OCI-M1 (cell line): Measurements from ENCODE around the gene PASD1.
"Not testable (repeated sequence)": the region's sequence is repeated elsewhere in the genome, so short reads cannot be mapped to it uniquely, and the experiment has no call there.

Experiments used
- DNase-seq: peaks from one replicate; lab custom pipeline; 2025; lab: John Stamatoyannopoulos, UW

PASD1 gene, protein sequence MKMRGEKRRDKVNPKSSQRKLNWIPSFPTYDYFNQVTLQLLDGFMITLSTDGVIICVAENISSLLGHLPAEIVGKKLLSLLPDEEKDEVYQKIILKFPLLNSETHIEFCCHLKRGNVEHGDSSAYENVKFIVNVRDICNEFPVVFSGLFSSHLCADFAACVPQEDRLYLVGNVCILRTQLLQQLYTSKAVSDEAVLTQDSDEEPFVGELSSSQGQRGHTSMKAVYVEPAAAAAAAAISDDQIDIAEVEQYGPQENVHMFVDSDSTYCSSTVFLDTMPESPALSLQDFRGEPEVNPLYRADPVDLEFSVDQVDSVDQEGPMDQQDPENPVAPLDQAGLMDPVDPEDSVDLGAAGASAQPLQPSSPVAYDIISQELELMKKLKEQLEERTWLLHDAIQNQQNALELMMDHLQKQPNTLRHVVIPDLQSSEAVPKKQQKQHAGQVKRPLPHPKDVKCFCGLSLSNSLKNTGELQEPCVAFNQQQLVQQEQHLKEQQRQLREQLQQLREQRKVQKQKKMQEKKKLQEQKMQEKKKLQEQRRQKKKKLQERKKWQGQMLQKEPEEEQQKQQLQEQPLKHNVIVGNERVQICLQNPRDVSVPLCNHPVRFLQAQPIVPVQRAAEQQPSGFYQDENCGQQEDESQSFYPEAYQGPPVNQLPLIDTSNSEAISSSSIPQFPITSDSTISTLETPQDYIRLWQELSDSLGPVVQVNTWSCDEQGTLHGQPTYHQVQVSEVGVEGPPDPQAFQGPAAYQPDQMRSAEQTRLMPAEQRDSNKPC

DNA sequence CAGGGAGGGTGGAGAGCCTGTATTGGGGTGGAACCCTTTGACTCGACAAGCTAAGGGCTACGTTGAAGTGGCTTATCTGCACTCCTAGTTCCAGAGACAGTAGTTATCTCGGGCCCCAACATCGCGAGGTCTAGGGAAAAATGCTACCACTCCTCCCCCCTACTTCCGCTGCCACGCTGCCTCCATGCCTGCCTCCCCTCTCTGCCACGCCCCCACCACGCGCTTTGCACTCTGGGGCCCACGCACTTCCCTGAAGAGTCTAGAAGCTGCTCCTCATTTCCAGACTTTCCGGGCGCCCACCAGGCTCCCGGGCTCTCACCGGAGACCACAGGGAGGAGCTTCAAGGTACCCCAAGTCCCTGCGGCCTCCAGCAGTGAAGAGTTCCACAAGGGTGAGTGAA, at the start of gene PASD1:
TSS of gene PASD1 (plus strand) at position 227 of the 400 bp plus-strand sequence. CDS start 37,879 bp downstream, outside the sequence.
- no peak for DNase-seq

DNA sequence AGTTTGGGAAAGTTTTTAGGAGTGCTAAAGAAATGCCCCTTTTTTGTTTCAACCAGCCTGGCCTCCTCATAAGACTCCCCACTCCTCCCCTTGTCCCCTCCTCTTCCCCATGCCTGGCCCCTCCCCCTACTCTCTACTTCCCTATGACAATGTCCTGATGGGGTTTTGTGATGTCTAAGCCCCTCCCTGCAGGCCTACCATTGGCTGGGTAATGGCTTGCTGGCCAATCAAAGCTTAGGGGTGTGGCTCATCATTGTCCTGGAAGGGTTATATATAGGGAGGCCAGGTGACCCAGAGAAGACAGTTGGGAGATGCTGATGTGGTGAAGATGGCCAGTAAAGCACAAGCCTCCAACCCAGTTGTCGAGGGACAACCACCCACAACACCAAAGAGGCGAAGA, 48.2 kb upstream of the PASD1 start:
- DNase-seq: no peak

DNA sequence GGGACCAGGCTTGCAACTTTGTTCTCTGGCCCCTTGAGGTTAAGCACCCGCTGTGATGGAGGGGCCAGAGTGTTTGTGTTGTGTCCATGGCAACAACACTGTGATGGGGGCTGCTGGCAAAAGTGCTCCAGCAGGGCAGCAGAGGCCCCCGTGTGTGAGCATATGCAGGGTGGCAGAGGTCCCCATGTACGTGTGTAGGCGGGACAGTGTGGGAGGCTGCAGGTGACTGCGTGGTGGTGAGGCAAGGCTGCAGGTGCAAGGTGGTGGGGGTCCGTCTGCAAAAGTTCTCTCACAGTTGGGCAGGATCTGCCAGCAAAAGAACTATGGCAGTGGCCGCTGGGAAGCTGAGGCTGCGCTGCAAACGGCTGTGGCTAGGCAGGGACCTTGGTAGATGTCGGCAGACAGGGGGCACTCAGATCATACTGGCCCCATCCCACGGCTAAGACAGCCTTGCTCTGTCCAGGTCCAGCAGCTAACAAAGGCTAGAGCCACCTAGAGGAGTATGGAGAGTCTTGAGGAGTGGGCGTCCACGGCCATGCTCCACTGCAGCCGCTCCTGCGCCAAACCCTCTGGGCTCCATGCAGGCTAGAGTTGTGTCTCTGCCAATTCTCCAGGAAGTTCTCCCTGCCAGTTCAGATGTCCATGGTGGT, 46.8 kb upstream of the PASD1 start:
- no peak for DNase-seq

DNA sequence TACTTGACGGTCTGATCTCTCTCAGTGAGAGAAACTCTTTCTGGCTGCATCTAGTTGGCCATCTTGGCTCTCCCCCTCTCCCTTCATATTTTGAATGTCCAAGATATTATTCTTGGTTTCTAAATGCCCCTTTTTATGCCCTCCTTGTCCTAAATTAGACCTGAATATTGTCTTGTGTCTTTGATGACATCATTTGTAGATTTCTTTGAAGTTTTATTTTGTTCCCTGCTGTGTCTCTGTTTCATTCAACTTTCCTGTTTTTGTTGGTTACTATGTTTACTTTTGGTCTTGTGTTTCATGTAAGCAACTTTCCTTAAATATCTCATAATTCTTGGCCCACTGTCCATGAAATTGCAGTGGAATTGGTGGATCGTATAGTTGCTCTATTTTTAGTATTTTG, 46.1 kb upstream of the PASD1 start:
- DNase-seq: no peak

DNA sequence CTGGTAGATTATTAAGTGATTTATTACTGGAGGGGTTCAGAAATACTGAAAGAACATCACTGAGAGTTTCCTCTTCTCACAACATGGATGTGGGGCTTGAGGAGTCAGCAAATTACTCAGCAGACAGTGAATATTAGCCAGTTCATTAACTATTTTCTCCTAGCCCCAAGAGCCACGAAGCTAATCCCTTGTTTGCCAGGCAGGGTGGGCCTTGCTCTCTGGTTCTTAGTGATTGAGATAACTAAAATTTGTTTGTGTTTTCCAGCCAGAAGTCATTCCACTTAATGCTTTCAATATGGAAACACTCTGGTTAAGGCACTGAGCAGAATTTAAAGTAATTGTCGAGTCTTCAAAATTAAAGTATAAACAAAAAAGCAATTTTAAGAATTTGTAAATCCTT, 40.1 kb upstream of the PASD1 start:
- DNase-seq: no peak

DNA sequence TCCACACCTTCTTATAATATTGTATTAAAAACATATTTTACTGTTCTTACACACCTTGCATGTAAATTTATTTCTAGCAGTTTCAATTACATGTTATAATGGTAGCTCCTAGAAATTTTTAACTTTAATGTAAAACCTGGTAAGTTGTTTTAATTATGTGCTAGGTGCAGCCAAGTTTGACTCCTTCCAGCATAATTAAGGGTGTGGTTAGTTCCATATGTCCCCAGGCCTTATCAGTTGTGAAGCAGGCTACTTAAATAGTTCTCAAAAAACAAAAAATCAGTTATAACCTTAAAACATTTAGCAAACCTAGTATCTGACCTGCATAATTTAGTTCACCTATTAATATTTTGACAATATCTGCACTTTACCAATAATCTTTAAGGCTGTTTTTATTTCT, 26.9 kb upstream of the PASD1 start:
- peak; percentile 7 for DNase-seq

DNA sequence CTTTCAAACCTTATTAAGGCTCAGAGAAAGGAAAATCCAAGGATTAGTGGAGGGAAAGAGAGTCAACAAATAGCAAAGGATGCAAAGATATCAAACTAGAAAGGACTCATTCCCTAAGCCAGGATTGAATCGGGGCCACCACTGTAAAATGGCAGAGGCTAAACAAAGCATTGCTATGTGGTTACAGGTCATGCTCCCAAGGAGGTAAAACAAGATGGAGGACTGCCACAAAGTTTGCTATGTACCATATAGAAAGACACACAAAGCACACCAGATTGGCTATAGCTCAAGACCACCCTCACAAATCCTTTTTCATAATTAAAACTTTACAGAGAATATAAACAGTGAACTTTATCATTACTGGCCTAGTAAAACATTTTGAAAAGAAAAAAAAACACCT, 25.9 kb upstream of the PASD1 start:
- DNase-seq: no peak

DNA sequence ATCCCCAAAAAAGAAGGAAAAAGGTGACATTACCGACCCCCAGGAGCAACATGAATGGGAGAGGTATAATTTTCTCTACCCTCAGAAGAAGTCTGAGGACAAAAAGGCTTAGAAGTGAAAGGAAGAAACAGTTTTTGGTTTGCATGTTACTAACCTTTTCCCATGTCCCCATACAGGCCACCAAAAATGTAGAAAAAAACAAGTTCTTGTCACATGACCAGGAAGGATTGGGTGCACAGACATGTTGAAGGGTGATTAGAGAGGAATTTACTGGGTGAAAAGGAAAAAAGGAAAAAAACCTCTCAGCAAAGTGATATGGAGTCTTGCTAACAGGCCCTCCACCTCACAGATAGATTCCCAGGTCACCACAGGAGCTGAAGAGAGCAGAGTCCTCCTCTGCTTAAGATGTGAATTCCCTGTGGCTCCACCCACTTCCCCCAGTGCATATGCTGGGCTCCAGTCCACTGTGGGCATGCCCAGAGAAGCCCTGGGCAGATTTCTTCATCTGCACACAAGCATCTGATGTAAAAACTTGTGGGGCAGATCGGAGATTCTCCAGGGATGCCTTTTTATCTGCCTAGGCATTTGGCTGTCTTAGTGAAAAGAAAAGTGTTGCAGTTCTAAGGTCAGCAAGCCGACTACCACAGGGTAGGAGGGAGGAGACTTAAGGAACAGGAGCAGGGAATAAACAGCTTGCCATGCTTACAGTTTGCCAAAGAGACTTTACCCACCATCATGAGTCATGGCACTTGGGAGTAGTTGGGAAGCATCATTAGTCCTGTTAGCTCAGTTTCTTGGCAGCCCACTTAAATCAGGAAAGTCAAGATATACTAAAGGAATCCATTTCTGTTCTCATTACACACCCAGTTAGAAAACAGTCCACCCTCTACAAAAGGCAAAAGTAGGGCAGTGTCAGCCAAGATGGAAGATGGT, 25.0 kb upstream of the PASD1 start:
- no peak for DNase-seq

DNA sequence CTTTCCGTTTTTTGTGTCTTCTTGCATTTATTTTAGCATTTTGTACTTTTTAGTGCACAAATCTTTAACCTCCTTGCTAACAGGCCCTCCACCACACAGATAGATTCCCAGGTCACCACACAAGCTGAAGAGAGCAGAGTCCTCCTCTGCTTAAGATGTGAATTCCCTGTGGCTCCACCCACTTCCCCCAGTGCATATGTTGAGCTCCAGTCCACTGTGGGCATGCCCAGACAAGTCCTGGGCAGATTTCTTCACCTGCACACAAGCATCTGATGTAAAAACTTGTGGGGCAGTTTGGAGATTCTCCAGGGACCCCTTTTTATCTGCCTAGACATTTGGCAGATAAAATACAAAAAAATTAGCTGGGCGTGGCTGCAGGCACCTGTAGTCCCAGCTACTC, 19.8 kb upstream of the PASD1 start:
- no peak for DNase-seq

DNA sequence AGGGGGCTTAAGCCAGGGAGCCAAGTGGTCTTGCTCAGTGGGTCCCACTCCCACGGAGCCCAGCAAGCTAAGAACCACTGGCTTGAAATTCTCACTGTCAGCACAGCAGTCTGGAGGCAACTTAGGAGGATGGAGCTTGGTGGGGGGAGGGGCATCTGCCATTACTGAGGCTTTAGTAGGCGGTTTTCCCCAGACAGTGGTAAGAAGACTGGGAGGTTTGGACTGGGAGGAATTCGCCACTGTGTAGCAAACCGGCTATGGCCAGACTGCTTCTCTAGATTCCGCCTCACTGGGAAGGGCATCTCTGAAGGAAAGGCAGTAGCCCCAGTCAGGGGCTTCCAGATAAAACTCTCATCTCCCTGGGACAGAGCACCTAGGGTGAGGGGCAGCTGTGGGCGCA, 17.2 kb upstream of the PASD1 start:
- not testable (repeated sequence) for DNase-seq

DNA sequence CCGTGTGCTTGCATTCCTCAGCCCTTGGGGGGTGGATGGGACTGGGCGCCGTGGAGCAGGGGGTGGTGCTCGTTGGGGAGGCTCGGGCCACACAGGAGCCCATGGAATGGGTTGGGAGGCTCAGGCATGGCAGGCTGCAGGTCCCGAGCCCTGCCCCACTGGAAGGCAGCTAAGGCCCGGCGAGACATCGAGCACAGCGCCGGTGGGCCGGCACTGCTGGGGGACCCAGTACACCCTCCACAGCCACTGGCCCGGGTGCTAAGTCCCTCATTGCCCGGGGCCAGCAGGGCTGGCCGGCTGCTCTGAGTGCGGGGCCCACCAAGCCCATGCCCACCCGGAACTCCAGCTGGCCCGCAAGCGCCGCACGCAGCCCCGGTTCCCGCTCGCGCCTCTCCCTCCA, 12.3 kb upstream of the PASD1 start:
- DNase-seq: not testable (repeated sequence)

DNA sequence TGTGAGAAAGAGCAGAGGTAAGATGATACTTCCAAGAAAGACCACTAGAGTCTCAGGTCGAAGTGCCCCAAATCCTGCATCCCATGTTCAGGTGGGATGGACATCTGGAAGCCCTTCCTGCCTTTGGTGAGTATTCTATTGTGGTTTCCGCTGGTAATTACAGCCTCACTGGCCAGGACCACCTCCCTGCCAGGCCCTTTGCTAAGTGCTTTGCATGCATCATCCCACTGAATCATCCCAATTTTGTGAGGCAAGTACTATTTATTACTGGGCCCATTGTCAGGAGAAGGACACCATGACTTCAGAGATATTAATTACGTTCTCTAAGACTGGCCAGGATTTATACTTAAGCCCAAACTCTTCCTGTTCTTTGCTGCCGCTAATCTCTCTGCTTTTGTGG, 10.7 kb upstream of the PASD1 start:
- DNase-seq: no peak

DNA sequence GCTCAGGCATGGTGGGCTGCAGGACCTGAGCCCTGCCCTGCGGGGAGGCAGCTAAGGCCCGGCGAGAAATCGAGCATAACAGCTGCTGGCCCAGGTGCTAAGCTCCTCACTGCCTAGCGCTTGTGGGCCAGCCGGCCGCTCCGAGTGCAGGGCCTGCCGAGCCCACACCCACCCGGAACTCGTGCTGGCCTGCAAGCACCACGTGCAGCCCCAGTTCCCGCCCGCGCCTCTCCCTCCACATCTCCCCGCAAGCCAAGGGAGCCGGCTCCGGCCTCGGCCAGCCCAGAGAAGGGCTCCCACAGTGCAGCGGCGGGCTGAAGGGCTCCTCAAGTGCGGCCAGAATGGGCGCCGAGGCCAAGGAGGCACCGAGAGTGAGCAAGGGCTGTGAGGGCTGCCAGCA, 8.2 kb upstream of the PASD1 start:
- not testable (repeated sequence) for DNase-seq

DNA sequence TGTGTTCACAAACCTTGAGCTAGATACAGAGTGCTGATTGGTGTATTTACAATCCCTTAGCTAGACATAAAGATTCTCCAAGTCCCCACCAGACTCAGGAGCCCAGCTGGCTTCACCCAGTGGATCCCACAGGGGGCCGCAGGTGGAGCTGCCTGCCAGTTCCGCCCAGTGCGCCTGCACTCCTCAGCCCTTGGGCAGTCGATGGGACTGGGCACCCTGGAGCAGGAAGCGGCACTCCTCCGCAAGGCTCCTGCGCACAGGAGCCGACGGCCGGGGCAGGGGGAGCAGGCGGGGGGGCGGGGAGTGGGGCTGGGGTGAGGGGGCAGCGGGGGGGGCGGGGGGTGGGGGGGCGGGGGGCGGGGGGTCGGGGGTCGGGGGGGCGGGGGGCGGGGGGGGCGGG, 990 bp upstream of the PASD1 start:
- not testable (repeated sequence) for DNase-seq

DNA sequence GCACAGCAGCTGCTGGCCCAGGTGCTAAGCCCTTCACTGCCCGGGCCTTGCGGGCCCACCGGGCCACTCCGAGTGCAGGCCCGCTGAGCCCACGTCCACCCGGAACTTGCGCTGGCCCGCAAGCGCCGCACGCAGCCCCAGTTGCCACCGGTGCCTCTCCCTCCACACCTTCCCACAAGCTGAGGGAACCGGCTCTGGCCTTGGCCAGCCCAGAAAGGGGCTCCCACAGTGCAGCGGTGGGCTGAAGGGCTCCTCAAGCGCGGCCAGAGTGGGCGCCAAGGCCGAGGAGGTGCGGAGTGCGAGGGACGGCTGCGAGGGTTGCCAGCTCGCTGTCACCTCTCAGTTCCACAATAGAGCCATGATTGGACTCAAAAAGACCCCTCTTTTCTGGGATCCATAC, 472 bp upstream of the PASD1 start:
- DNase-seq: not testable (repeated sequence)

DNA sequence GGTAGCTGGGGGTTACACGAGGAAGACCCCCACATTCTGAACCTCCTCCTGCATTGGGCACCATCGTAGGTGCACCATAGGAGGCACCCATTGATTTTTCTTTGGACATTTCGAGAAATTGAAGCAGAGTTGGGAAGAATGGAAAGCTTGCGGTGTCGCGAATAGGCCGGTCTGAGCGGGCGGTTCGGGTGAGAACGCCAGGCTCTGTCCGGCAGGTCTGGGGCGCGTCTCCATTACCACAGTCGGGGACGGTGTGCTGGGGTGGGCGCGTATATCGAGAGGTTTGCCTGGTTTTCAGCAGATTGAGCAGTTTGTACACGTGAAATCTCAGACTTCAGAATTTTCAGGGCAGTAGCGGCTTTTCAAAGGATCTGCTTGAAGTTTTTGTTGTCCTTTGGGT, 560 bp downstream of the PASD1 start:
- DNase-seq: no peak

DNA sequence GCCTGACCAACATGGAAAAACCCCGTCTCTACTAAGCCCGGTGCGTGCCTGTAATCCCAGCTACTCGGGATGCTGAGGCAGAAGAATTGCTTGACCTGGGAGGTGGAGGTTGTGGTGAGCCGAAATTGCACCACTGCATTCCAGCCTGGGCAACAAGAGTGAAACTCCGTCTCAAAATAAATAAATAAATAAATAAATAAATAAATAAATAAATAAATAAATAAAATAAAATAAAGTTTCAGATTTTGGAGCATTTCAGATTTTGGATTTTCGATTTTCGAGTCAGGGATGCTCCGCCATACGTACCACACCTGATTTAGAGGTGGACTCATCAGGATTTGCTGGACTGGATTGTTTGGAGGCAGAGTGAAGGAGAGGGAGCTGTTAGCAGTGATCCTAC, 3.4 kb downstream of the PASD1 start:
- DNase-seq: not testable (repeated sequence)

DNA sequence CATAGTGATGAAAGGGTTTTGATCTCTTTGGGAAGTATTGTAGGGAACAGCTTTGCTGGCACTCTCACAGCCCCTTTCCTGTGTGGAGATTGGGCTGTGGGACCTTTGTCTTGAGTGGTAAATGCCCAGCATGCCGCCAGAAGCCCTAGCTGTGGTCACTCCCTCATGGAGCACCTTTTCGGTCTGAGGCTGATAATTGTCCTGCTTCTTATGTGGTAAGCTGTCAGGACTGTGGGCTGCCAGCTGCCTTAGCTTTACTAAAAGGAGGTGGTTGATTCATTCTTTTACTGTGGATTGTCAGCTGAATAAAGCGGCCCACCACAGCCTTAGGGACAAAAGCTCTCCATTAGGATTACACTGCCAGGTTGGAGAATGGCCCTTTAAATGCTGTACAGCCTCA, 7.1 kb downstream of the PASD1 start:
- no peak for DNase-seq

DNA sequence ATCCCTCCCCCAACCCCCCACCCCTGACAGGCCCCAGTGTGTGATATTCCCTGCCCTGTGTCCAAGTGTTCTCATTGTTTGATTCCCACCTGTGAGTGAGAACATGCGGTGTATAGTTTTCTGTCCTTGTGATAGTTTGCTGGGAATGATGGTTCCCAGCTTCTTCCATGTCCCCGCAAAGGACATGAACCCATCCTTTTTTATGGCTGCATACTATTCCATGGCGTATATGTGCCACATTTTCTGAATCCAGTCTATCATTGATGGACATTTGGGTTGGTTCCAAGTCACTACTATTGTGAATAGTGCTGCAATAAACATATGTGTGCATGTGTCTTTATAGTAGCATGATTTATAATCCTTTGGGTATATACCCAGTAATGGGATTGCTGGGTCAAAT, 29.9 kb downstream of the PASD1 start:
- DNase-seq: not testable (repeated sequence)

DNA sequence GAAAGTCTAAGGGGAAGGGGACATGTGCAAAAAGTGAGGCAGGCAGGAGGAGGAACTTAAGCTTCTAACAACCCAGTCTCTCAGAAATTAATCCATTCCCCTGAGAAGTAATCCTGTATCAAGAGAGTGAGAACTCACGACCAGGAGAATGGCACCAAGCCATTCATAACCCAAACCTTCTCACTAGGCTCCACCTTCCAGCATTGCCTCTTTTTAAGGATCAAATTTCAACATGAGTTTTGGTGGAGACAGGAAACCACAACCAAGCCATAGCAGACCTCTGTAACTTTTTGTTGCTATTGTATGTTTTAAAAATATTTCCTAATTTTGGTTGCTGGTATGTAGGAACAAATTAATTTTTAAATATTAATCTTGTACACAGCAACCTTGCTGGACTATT, 32.8 kb downstream of the PASD1 start:
- peak; percentile 31 for DNase-seq

DNA sequence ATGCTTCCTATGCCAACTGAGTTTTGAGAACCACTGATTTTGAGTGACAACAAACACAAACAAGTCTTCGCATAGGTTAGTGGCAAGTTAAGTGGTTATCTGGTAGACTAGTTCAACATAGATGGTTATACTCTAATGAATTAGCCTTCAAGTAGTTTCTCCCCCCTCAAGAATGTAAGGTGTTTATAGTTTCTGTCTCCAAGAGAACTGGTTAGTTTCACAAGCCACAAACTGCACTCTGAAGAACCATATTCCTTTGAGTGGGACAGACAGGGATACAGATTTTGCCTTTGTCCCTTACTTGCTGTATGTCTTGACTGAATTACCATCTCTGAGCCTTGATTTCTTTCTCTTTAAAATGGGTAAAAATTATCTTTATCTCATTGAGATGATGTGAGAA, 41.5 kb downstream of the PASD1 start:
- no peak for DNase-seq

DNA sequence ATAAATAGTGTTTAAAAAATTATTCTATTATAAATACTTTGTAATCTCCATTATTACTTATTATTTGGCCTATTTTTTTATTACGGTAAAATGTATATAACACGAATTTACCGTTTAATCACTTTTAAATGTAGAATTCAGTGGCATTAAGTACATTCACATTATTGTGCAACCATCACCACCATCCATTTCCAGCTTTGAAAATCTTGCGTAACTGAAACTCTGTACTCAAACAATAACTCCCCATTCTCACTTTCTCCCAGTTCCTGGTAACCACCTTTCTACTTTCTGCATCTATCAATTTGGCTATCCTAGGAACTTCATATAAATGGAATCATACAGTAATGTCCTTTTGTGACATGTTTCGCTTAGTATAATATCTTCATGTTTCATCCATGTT, 45.7 kb downstream of the PASD1 start:
- no peak for DNase-seq
